K562 (cell line): ENCODE data around the gene PRSS38.

Source experiments
- CTCF ChIP-seq, 3 experiments: IDR thresholded peaks in 2 of 3; conservative IDR thresholded peaks in 1 of 3; 2 replicates each; pipeline ENCODE4 v1.5.1; 2011 to 2012; ENCODE audit warnings: low read length in 3 of 3, mild to moderate bottlenecking in 3 of 3, control low read depth in 2 of 3, improper control_type of control experiment in 1 of 3, inconsistent platforms in 1 of 3, low read depth in 1 of 3, mixed read lengths in 1 of 3, moderate library complexity in 1 of 3; ENCODE audit not compliant: insufficient read depth in 2 of 3
- FOXM1 ChIP-seq, 2 experiments: fragments of 450-650 bp in 1 of 2; sonication (generic) in 1 of 2; formaldehyde crosslinking in 1 of 2; IDR thresholded peaks; 2 replicates each; pipeline versions ENCODE4 v1.6.1 to v1.9.0; 2017 to 2022; ENCODE audit warnings: low read depth in 2 of 2, mild to moderate bottlenecking in 2 of 2, missing genetic modification reagents in 1 of 2, moderate library complexity in 1 of 2
- GATAD2A ChIP-seq: fragments of 450-650 bp; IDR thresholded peaks from 2 replicates; pipeline ENCODE4 v1.6.1; 2017
- HNRNPLL ChIP-seq: fragments of 200-400 bp; formaldehyde crosslinking; IDR thresholded peaks from 2 replicates; pipeline ENCODE4 v1.6.1; 2017; ENCODE audit warnings: low read length, low read depth, mild to moderate bottlenecking; ENCODE audit not compliant: poor library complexity, severe bottlenecking
- JUN ChIP-seq, 2 experiments: sonication (generic) in 1 of 2; formaldehyde crosslinking in 1 of 2; IDR thresholded peaks; 2 replicates each; pipeline versions ENCODE4 v1.6.1 to v1.8.0; 2012 to 2022; ENCODE audit warnings: borderline replicate concordance in 2 of 2, mild to moderate bottlenecking in 2 of 2, improper control_type of control experiment in 1 of 2, low read depth in 1 of 2, low read length in 1 of 2, missing genetic modification reagents in 1 of 2
- MAZ ChIP-seq, 2 experiments: fragments of 450-650 bp in 1 of 2; sonication (generic) in 1 of 2; formaldehyde crosslinking; IDR thresholded peaks in 1 of 2; conservative IDR thresholded peaks in 1 of 2; 2 replicates each; pipeline versions ENCODE4 v1.4.0 to v1.5.0; 2020; ENCODE audit warnings: mild to moderate bottlenecking in 1 of 2, missing genetic modification reagents in 1 of 2
- REST ChIP-seq, 2 experiments: fragments of 450-650 bp; formaldehyde crosslinking in 1 of 2; IDR thresholded peaks; 2 replicates each; pipeline versions ENCODE4 v1.4.0 to v1.6.1; 2014 to 2020; ENCODE audit warnings: mild to moderate bottlenecking in 2 of 2, borderline replicate concordance in 1 of 2, low read depth in 1 of 2
- ZBED1 ChIP-seq: IDR thresholded peaks from 2 replicates; pipeline ENCODE4 v1.6.1; 2014

- TF ChIP-seq JUN (IDR thresholded peaks at IDR 0.05; ENCODE audit: borderline replicate concordance, low read depth, low read length) = no peak
- no peak for TF ChIP-seq JUN (CRISPR knock-in tag; IDR thresholded peaks at IDR 0.05; ENCODE audit: borderline replicate concordance)
- TF ChIP-seq GATAD2A = no peak
- no peak for TF ChIP-seq REST (IDR thresholded peaks at IDR 0.05; ENCODE audit: borderline replicate concordance)
- TF ChIP-seq REST (CRISPR knock-in tag; IDR thresholded peaks at IDR 0.05; ENCODE audit: low read depth) = no peak
- TF ChIP-seq HNRNPLL = no peak
- no peak for TF ChIP-seq CTCF (IDR thresholded peaks at IDR 0.05 in 2 of 3, conservative IDR thresholded peaks at IDR 0.05 in 1 of 3; ENCODE audit: insufficient read depth in 2 of 3, low read depth in 1 of 3, low read length in 3 of 3)
- TF ChIP-seq MAZ (CRISPR knock-in tag; conservative IDR thresholded peaks at IDR 0.05 in 1 of 2, IDR thresholded peaks at IDR 0.05 in 1 of 2) = no peak
- TF ChIP-seq FOXM1 (IDR thresholded peaks at IDR 0.05; ENCODE audit: low read depth) = no peak
- TF ChIP-seq FOXM1 (CRISPR knock-in tag; IDR thresholded peaks at IDR 0.05; ENCODE audit: low read depth) = no peak
- no peak for TF ChIP-seq ZBED1
These were observed 71.1 kb downstream of the PRSS38 start for GRCh38 chr1:227886503-227886961.
